Chondrocyte (in vitro differentiated cells): ENCODE measurements around the gene C5orf52. TPM values are rescaled to one million over a fixed set of nuclear protein-coding genes. Genes with fewer than 3 reads are reported as not detected.
"Not testable (repeated sequence)": the region's sequence is repeated elsewhere in the genome, so short reads cannot be mapped to it uniquely, and the experiment has no call there.

Experiments used
- DNase-seq: peaks from one replicate; pipeline ENCODE4 v3.0.0; 2021; ENCODE audit warnings: mixed read lengths, low spot score
- H3K27ac Mint-ChIP-seq: one replicate; pipeline ENCODE4 v1.8.0; 2021; ENCODE audit warnings: mild to moderate bottlenecking, moderate library complexity, mixed read lengths; ENCODE audit not compliant: unreplicated experiment
- H3K27me3 Mint-ChIP-seq: 2 replicates; pipeline ENCODE4 v1.8.0; 2021; ENCODE audit warnings: low read depth, mixed read lengths
- H3K36me3 Mint-ChIP-seq: 2 replicates; pipeline ENCODE4 v1.8.0; 2021; ENCODE audit warnings: low read depth, mixed read lengths
- H3K4me1 Mint-ChIP-seq: 2 replicates; pipeline ENCODE4 v1.8.0; 2021; ENCODE audit warnings: low read depth, mild to moderate bottlenecking, mixed read lengths
- H3K4me3 Mint-ChIP-seq: one replicate; pipeline ENCODE4 v1.8.0; 2021; ENCODE audit warnings: mild to moderate bottlenecking, moderate library complexity, mixed read lengths; ENCODE audit not compliant: unreplicated experiment
- H3K9me3 Mint-ChIP-seq: 2 replicates; pipeline ENCODE4 v1.8.0; 2021; ENCODE audit warnings: low read depth, mixed read lengths
- CTCF ChIP-seq: fragments of 200-600 bp; sonication (generic); IDR thresholded peaks from 2 replicates; pipeline ENCODE4 v1.5.0; 2021; ENCODE audit warnings: antibody characterized with exemption, mild to moderate bottlenecking, moderate library complexity
- total RNA-seq: library from RNA; stranded (reverse); gene quantifications from 3 replicates; pipeline ENCODE4 v1.2.1, GENCODE V29; 2021

Gene C5orf52
- total RNA-seq, 1 donor from 2014 or later, result not detected

GRCh38 chr5:157714596-157714864 is 43.2 kb downstream of the C5orf52 start:
- H3K27ac Mint-ChIP-seq, result no peak overlapping the region
- no peaks in the 10 kb centered on the region for H3K9me3 Mint-ChIP-seq
- DNase-seq, result no peak
- no peaks in the 10 kb centered on the region for H3K27me3 Mint-ChIP-seq
- H3K36me3 Mint-ChIP-seq, result no peaks in the 10 kb centered on the region
- no peak overlapping the region for H3K4me3 Mint-ChIP-seq
- no peak for TF ChIP-seq CTCF
- H3K4me1 Mint-ChIP-seq, result peaks cover 45% of the 10 kb centered on the region

GRCh38 chr5:157718519-157718918 is 47.2 kb downstream of the C5orf52 start:
- no peak for DNase-seq

GRCh38 chr5:157719245-157719644 is 47.9 kb downstream of the C5orf52 start:
- Mint-ChIP-seq H3K27ac (no peak overlapping the region), H3K36me3 (no peaks in the 10 kb centered on the region), H3K4me1 (peaks cover 15% of the 10 kb centered on the region), H3K4me3 (no peak overlapping the region), H3K9me3 (peaks cover 8% of the 10 kb centered on the region), H3K27me3 (no peaks in the 10 kb centered on the region)
- TF ChIP-seq CTCF, result no peak
- DNase-seq, result no peak

More at GRCh38 chr5:157718519-157718918, 47.2 kb downstream of the C5orf52 start:
- peaks cover 21% of the 10 kb centered on the region for H3K4me1 Mint-ChIP-seq
- peak; percentile 88 for TF ChIP-seq CTCF
- peaks cover 8% of the 10 kb centered on the region for H3K9me3 Mint-ChIP-seq
- H3K36me3 Mint-ChIP-seq, result no peaks in the 10 kb centered on the region
- H3K27ac Mint-ChIP-seq, result peak overlapping the region; percentile 60
- no peak overlapping the region for H3K4me3 Mint-ChIP-seq
- no peaks in the 10 kb centered on the region for H3K27me3 Mint-ChIP-seq

- TF ChIP-seq CTCF, result no peak
- H3K36me3 Mint-ChIP-seq, result no peaks in the 10 kb centered on the region
- no peak overlapping the region for H3K4me3 Mint-ChIP-seq
- no peak for DNase-seq
- peaks cover 10% of the 10 kb centered on the region for H3K4me1 Mint-ChIP-seq
- H3K9me3 Mint-ChIP-seq, result peaks cover 14% of the 10 kb centered on the region
- H3K27ac Mint-ChIP-seq, result no peak overlapping the region
- H3K27me3 Mint-ChIP-seq, result no peaks in the 10 kb centered on the region
These were observed 49.8 kb downstream of the C5orf52 start for GRCh38 chr5:157721159-157721558.

- H3K4me1 Mint-ChIP-seq, DNase-seq, H3K4me3 Mint-ChIP-seq, H3K27me3 Mint-ChIP-seq, H3K36me3 Mint-ChIP-seq, H3K27ac Mint-ChIP-seq: not testable (repeated sequence)
- peaks cover 14% of the 10 kb centered on the region for H3K9me3 Mint-ChIP-seq
These were observed 51.6 kb downstream of the C5orf52 start for GRCh38 chr5:157722895-157723294.

GRCh38 chr5:157726607-157727006 is 55.3 kb downstream of the C5orf52 start:
- not testable (repeated sequence) for H3K36me3 Mint-ChIP-seq, H3K27me3 Mint-ChIP-seq, H3K27ac Mint-ChIP-seq, DNase-seq, H3K4me3 Mint-ChIP-seq, H3K4me1 Mint-ChIP-seq
- H3K9me3 Mint-ChIP-seq, result peaks cover 14% of the 10 kb centered on the region

GRCh38 chr5:157727858-157728257 is 56.5 kb downstream of the C5orf52 start:
- not testable (repeated sequence) for H3K4me3 Mint-ChIP-seq, DNase-seq, H3K27me3 Mint-ChIP-seq, H3K36me3 Mint-ChIP-seq, H3K9me3 Mint-ChIP-seq, H3K27ac Mint-ChIP-seq
- H3K4me1 Mint-ChIP-seq, result peaks cover 17% of the 10 kb centered on the region

Other genes starting within 250 kb of the C5orf52 start
- gene NIPAL4, start 211.3 kb upstream of the C5orf52 start, total RNA-seq, result 0.41 to 0.87 TPM (median 0.60 TPM) in 3 replicates
- gene ADAM19, start 95.8 kb upstream of the C5orf52 start, total RNA-seq, result 43.5 to 125 TPM (median 125 TPM) in 3 replicates
- not detected in 3 replicates for gene SOX30, start 19.1 kb upstream of the C5orf52 start, total RNA-seq
- gene THG1L, start 59.9 kb downstream of the C5orf52 start, total RNA-seq, result 7.0 to 10.1 TPM (median 9.2 TPM) in 3 replicates
- 9.9 to 10.6 TPM (median 10.0 TPM) in 3 replicates for gene LSM11, start 72.2 kb downstream of the C5orf52 start, total RNA-seq
- gene CLINT1, start 187.6 kb downstream of the C5orf52 start, total RNA-seq, result 72.4 to 75.5 TPM (median 73.8 TPM) in 3 replicates